NCI-H1417 (cell line): Measurements from ENCODE around the gene HLTF.
"Not testable (repeated sequence)": the region's sequence is repeated elsewhere in the genome, so short reads cannot be mapped to it uniquely, and the experiment has no call there.

Source experiments
- DNase-seq, 3 experiments: peaks; one replicate each; lab custom pipeline; 2025; lab: John Stamatoyannopoulos, UW

Gene HLTF

GRCh38 chr3:148991219-148992026 is 94.9 kb downstream of the HLTF start, which contains the start of gene GYG1:
Gene GYG1 (plus strand): TSS chr3:148991540. CDS start chr3:148991641, 101 bp downstream.
- peak; percentile 63 to 87 (median 87) for DNase-seq

DNA sequence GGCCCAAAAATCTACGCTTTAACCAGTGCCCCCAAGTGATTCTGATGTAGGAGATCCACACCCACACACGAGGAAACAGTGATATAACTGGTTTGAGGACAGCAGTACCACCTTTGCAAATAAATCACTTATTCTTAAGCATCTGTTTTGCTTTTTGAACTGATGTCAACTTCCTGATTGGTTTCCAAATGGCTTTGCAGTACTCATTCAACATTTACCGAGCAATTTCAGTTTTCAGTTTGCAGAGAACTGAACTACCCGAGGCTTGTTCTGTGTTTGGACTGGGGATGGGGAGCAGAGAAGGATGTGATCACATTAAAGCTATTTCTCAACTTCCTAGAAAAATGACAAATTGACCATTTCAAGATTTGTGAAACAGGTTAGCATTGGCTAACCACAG is 96.1 kb downstream of the HLTF start:
- DNase-seq: peak in 1 of 3 experiments; percentile 18

DNA sequence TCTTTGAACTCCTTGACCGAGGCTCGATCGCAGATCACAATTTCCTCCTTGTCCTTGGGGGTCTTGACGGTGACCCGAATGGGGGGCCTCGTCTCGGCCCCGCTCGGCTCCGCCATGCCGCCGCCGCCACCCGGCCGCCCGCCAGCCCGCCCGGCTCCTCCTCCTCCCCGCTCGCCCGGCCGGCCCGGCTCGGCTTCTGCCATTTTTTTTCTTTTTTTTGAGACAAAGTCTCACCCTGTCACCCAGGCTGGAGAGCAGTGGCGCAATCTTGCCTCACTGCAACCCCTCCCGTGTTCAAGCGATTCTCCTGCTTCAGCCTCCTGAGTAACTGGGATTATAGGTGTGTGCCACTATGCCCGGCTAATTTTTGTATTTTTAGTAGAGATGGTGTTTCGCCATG is 98.8 kb downstream of the HLTF start:
- DNase-seq: not testable (repeated sequence)

GRCh38 chr3:148981273-148981672 is 105.1 kb downstream of the HLTF start:
- no peak for DNase-seq
